CD4-positive, alpha-beta T cell treated with Interleukin-17A for 1 hour (primary cell): Measurements from ENCODE around the gene SH2D6.
"Not testable (repeated sequence)": the region's sequence is repeated elsewhere in the genome, so short reads cannot be mapped to it uniquely, and the experiment has no call there.

ENCODE experiments used
- DNase-seq: peaks from one replicate; pipeline ENCODE4 v3.0.0-alpha.2; 2020

SH2D6 gene

GRCh38 chr2:85475799-85476490 lies 57.4 kb downstream of the SH2D6 start:
- DNase-seq: no peak

DNA sequence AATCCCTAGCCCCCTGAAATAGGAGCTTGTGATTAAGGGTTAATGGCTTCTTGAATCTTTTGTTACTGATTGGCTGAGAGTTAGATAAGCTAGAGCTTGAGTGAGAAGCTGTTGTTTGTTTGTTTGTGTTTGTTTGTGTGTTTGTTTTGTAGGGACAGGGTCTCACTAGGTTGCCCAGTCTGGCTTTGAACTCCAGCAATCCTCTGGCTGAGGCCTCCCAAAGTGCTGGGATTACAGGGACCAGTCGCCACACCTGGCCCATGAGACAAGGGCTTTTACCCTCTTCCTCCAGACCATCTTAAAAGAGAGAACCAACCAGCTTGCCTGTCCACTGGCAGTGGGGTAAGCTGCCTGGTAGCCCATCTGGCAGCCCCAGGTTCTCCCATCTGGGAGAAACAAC lies 58.1 kb downstream of the SH2D6 start:
- DNase-seq: no peak

DNA sequence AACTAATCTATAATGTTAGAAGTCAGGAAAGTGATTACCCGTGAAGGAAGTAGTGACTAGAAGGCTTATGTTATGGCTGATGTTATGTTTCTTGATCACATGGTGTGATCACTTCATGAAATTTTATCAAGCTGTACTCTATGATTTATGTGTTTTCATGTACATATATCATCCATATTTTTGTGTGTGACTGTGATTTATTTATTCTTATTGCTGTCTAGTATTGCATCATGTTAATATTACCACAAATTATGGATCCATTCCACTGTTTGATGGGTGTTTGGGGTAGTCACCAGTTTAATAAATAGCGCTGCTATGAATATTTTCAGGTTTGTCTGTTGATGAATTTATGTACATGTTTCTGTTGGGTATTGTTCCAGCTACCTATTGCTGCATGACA lies 59.4 kb downstream of the SH2D6 start:
- DNase-seq: no peak

DNA sequence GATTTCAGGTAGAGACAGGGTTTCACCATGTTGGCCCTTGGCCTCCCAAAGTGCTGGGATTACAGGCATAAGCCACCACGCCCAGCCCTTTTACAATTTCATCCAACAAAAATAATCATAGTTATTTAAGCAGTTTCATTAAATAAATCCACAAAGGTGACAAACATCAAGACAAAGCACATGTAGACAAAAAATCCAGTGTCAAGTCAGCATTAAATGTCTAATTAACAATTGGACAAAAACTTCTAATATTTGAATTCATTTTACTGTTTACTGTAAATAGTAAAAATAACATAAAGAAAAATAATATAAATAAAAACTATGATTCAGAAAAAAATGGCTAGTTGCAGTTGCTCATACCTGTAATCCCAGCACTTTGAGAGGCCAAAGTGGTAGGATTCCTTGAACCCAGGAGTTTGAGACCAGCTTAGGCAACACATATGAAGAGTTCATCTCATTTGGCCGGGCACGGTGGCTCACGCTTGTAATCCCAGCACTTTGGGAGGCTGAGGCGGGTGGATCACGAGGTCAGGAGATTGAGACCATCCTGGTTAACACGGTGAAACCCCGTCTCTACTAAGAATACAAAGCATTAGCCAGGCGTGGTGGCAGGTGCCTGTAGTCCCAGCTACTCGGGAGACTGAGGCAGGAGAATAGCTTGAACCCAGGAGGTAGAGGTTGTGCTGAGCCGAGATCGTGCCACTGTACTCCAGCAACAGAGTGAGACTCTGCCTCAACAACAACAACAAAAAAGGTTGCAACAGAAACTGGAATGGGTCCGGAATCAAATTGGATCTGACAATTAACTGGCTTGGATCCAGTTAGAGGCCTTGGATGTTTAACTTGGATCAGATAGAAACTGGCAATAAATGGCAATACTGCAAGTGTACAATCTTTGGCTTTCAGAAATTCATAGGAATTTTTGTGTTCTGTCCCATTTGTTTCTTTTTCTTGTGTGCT lies 63.6 kb downstream of the SH2D6 start:
- no peak for DNase-seq

- not testable (repeated sequence) for DNase-seq
These were observed 66.1 kb downstream of the SH2D6 start for GRCh38 chr2:85484615-85485014.

DNA sequence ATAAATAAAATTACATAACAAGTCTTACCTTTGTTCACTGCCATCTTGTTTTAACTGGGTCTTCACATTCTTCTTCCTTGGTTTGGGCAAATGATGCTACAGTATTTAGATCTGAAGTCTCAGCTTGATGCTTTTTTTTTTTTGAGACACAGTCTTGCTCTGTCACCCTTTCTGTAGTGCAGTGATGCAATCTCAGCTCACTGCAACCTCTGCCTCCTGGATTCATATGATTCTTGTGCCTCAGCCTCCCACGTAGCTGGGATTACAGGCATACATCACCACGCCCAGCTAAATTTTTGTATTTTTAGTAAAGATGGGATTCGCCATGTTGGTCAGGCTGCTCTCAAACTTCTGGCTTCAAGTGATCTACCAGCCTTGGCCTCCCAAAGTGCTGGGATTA lies 67.3 kb downstream of the SH2D6 start:
- no peak for DNase-seq
